LoVo (cell line): Measurements from ENCODE around the gene TNIK.
A peak's percentile ranks its signal among the peaks of the same experiment; 100 is the strongest.

Source experiments
- DNase-seq: peaks from one replicate; pipeline ENCODE4 v3.0.0-alpha.2; 2016; ENCODE audit warnings: low spot score

The TNIK gene

GRCh38 chr3:171282041-171282440, 178.2 kb downstream of the TNIK start:
- no peak for DNase-seq

- no peak for DNase-seq
These were observed 178.8 kb downstream of the TNIK start for GRCh38 chr3:171281256-171281992.

DNA sequence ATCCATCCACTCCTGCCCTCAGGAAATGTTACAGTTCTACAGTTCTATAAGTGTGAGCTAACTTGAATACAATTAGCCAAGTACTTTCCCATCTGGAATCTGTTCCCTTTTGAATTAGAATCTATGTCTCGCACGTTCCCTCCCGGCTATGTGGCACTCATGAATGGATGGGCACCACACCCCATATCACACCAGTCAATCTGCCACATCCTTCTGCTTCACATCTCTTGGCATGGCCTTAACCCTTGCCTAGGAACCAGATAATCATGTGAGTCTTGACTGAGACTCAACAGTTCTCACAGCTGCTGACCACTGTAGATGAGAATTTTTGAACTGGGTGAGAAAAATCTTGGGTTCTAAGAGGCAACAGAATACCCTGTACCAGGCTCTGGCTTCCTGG, 180.2 kb downstream of the TNIK start:
- DNase-seq, result no peak

DNA sequence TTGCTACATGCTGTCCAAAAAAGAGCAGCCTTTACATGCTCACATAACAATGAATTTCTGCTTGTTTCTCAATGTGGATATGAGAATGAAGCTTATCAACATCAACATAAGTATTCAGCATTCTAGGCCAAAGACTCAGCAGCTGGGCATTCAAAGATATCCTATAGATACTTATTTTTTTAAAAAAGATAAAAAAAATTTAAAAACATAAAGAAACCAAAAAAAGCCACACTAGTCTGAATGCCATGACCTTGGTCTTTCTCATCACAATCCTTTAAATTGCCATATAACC, 182.0 kb downstream of the TNIK start:
- DNase-seq, result no peak

- no peak for DNase-seq
These were observed 182.5 kb downstream of the TNIK start for GRCh38 chr3:171277456-171278298.

DNA sequence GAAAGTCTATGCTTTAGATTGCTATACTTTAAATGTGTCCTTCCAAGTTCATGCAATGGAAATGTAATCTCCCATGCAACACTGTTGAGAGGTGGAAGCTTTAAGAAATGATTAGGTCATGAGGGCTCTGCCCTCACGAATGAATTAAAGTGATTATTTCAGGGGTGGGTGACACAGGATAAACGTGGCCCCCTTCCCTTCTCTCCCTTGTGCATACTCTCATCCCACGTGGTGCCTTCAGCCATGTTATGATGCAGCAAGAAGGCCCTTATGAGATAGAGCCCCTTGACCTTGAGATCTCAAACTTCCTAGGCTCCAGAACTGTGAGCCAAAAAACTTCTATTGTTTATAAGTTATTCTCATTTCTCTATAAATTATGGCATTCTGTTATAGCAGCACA, 183.3 kb downstream of the TNIK start:
- no peak for DNase-seq

DNA sequence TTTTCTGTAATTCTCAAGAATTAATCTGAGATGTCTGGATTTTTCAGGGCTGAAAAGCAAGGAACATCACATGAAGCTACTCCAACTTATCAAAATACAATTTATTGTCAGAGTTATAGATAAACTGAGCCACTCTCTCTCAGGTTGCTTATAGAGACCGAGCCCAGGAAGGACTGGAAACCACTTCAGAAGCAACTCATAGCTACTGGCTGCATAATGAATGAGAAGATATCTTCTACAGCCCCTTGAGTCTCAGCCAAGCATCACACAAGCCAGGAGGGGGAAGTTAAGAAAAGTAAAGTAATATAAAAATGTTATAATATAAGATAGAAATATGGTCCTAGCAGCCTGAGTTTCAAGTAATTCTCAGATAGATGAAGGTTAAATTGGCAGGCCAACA, 186.0 kb downstream of the TNIK start:
- DNase-seq, result no peak

GRCh38 chr3:171270541-171270940, 189.7 kb downstream of the TNIK start:
- DNase-seq, result no peak

DNA sequence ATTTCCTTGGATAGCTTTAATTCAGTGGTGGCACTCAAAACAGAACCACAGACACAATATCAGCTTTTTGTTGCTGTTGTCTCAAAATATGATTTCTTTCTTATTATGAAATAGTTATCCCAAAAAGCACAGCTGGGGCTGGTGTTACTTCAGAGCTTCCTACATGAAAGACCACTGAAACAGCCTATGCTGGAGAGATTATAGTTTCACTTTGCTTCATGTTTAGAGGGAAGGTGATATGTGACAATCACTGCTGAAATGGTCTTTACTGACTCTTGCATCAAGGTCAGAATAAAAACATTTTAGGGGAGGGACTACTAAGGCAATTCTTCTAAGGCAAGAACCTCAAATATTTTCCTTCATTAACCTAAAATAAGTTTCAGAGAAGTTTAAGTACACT, 190.7 kb downstream of the TNIK start:
- no peak for DNase-seq

DNA sequence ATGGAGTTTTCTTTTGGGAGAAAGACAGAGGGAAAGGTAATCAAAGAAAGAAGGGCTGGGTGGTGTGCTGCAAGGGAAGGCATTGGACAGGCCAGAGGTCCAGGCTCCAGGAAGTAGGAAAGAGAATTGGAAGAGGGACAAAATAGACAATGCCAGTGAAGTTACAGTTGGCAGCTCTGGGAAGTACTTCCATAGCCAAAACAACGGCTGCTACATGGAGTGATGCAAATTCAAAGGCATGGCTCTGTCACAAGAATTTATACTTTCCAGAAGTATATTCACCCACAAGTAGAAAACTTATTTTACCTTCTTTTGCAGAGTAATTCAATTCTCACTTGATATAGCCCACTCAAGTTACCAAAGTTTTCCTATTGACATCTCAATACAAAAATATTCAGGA, 191.5 kb downstream of the TNIK start:
- no peak for DNase-seq

- no peak for DNase-seq
These were observed 193.1 kb downstream of the TNIK start for GRCh38 chr3:171267104-171267503.

DNA sequence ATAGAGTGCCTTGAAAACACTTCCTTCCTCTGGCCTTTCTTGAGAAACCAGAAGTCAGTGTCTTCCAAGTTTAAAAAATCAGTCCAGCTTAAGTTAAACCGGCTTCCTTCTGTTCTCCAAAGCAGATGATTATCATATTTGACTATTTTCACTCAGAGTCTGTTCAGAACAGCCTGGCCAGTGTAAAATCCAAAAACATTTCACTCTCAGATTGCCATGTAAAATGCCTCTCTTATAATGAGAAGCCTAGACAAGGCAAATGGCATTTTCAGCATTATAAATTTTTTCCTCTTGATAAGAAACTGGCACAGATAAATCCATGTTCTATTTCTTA, 193.5 kb downstream of the TNIK start:
- no peak for DNase-seq

DNA sequence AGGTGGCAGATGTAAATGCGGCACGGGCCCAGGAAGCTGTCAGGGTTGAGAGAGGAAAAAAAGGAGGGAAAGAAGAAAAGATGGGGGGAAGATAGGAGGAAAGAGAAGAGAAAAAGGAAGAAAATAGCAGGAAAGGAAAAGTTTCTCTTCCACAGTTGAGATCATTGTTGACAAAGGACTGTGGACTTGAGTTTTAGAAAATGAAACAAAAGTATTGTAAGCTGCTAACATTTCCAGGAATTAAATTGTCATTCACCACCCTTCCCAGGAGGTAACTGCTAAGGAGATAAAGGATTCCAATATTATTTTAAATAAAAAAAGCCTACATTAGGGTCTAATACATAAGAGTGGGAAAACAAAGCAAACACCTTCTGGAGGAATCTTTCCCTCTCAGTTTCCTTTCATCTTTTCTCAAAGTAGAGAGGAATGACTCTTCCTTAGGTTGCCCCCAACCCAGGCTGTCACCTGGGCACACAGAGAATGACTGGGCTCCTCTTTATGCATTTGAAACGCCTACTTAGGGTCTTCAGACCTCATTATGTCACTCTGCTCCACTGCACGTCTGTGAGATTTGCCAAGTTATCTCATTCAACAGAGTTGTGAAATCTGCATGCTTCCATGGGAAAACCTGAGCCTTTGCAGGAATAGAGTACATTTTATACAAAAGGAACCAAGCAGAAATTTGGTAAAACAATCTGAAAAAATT, 194.0 kb downstream of the TNIK start:
- DNase-seq, result no peak

GRCh38 chr3:171264758-171265157, 195.4 kb downstream of the TNIK start:
- no peak for DNase-seq

DNA sequence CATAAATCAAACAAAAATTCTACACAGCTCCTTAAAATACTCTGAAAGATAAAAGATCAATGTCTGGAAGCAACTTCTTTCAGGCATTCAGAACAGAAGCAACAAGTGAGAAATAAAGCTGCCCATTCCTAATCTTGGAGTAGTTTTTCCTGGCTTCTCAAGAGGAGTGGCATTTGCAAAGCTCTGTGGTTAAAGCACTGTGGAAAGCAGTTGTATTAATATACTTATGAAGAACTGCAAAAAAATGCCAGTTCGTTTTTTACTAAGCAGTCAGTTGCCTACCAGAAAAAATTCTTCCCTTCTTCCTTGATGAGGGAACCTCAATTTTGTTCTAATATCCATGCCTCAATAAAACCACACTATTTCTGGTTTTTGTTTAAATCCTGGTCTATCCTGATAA, 197.8 kb downstream of the TNIK start:
- DNase-seq, result no peak

DNA sequence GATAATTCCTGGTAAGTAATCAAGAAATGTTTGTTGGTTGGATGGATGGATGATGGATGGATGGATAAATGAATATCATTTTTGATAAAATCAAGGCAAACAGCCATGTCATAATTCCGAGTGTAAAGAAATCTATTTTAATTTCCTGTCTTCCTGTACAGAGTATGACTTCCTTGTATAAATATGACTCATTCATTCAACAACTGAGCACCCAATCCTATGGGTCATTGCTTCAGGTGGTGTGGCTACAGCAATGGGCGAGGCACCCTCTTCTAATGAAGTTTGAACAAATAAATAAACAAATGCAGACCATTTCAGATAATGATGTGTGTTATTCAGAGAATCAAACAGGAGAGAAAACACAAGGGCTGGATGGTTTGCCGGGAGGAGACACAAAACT, 198.7 kb downstream of the TNIK start:
- DNase-seq, result peak; percentile 83

DNA sequence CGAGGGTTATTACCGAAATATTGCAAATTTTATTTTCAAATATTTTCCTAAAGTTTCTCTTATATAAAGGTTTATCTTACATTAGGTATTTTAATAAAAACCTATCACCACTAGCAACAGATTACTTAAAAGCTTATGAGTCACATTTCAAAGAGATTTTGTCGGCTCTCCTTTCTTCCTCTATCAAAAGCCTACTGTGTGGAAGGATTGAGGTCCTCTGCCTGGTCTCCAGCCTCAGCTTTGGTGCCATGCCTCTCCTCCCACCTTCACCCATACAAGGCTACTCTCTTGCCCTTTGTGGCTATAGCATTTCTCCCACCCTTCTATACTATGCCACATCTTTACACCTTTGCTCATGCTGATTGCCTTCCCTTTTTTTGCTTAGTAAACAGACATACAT, 199.3 kb downstream of the TNIK start:
- DNase-seq, result peak; percentile 34

GRCh38 chr3:171260466-171260865, 199.7 kb downstream of the TNIK start:
- DNase-seq, result no peak

- DNase-seq, result no peak
These were observed 201.9 kb downstream of the TNIK start for GRCh38 chr3:171258316-171258715.

GRCh38 chr3:171257251-171258203, 202.7 kb downstream of the TNIK start:
- no peak for DNase-seq

DNA sequence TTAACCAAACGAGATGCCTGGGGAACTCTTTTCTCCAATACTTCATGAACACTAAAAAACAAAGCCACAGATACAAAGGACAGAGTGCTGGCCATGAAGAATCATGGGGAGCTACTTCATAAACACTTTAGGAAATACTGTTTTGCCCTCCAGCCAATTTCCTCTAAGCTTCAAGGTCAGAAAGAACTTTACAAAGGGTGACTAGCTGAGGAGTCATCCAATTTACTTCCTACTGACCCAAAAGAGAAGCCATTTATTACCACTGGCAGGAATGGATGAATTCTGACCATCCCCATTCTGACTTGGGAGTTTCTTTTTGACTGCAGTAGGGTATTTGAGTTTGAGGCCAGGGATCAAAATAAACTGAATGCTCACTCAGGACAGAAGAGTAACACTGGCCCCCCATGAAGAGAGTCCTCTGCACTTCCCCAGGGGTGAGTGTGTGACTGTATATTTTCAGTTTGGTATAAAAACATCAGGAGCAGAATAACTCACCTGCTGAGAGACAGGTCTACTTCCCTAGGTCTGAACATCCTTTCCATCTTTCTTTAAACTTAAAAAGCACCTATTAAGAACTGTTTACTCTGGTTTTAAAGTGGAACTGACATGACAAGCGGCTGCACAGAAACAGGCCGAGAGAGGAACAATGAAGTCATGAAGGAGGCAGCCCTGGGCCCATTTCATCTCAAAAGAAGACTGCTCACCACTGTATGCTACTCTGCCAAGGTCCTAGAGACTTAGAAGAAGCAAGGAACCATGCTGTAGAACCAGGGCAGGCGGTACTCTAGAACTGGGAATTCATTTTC, 203.6 kb downstream of the TNIK start:
- DNase-seq, result no peak
